ENCODE data around the gene MICU1.
"Not testable (repeated sequence)": the region's sequence is repeated elsewhere in the genome, so short reads cannot be mapped to it uniquely, and the experiment has no call there.

MICU1 gene

GRCh38 chr10:72561745-72562166 is 64.1 kb downstream of the MICU1 start:
- DNase-seq (ENCODE audit: low read depth), result no peak

- DNase-seq (ENCODE audit: low read depth), result no peak
Observed at GRCh38 chr10:72557362-72557761, 68.5 kb downstream of the MICU1 start.

DNA sequence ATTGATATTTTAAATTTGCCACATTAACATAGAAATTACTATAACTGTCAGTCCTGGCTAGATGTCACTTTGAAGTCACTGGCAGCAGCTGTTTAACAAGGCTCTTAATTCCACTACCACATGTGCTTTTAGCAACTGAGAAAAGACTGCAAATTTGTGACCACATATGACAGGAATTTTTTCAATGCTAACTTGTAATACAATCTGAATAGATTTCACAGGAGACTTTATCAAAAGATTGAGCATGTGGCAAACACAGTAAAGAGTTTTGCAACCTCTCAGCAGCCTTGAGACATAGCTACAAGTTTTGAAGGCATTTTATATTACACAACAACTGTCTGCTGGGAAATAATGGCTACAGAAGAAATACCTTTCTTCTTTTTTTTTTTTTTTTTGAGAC is 73.0 kb downstream of the MICU1 start:
- DNase-seq (ENCODE audit: low read depth), result no peak

DNA sequence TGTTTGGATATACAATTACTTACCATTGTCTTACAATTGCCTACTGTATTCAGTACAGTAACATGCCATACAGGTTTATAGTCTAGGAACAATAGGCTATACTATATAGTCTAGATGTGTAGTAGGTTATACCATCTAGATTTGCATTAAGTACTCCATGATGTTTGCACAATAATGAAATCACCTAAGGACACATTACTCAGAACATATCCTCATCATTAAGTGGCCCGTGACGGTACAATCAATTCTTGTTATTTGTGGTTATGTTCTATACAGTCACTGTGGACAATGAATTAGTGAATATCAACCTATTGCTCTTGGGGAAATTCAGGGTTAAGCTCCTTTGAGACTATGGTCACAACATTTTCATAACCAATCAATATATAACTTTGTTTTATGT is 75.6 kb downstream of the MICU1 start:
- DNase-seq (ENCODE audit: low read depth), result no peak

- DNase-seq (ENCODE audit: low read depth), result no peak
Observed at GRCh38 chr10:72545546-72545945, 80.3 kb downstream of the MICU1 start.

GRCh38 chr10:72543855-72544254 is 82.0 kb downstream of the MICU1 start:
- DNase-seq (ENCODE audit: low read depth), result not testable (repeated sequence)

DNA sequence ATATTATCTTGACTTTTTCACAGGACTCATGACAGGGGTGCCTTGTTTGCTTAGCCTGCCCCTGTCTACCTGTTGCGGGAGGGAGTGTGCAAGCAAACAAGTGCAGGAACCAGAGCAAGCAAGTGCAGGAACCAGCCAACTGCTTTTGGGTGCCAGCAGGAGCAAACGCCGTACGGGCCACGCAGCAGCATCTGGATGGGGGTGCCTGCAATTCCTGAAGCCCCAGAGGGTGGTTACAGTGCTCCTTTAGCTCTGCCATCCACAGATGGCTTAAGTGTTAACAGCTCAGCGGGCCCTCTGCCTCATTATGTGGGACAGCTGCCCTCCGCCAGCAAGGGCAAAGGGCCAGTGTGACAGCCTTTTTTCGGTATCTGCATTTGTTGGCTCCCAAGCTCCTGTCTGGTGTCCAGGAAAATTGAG is 83.5 kb downstream of the MICU1 start:
- no peak for DNase-seq (ENCODE audit: low read depth)

- no peak for DNase-seq (ENCODE audit: low read depth)
Observed at GRCh38 chr10:72541337-72541736, 84.5 kb downstream of the MICU1 start.

GRCh38 chr10:72540193-72540807 is 85.6 kb downstream of the MICU1 start:
- DNase-seq (ENCODE audit: low read depth), result no peak

DNA sequence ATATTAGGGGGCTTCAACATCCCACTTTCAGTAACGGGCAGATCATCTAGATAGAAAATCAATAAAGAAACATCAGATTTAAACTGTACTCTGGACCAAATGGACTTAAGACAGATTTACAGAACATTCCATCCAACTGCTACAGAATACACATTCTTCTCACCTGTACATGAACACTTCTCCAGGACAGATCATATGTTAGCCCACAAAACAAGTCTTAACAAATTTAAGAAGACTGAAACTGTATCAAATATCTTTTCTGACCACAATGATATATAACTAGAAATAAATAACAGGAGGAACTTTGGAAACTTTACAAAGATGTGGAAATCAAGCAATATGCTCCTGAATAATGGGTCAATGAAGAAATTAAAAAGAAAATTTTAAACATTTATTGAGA is 86.7 kb downstream of the MICU1 start:
- no peak for DNase-seq (ENCODE audit: low read depth)

GRCh38 chr10:72525689-72526088 is 100.2 kb downstream of the MICU1 start:
- no peak for DNase-seq (ENCODE audit: low read depth)

- no peak for DNase-seq (ENCODE audit: low read depth)
Observed at GRCh38 chr10:72525277-72525676, 100.6 kb downstream of the MICU1 start.

DNA sequence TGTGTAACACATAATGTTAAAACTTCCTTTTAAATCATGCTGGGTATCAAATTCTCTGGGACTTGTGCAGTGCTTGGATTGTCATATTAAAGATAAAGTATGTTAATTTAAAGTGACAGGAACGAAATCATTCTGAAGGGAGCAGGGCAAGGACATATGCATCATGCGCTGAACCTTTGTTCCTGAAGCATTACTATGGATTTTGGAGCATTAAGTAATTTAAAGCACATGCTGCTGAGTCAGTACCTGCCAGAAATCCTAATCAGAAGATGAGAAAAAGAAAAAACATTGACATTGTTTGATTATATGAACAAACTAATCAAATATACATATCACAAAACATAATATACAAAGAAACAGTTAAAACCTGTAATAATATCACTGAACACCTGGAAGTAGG is 101.4 kb downstream of the MICU1 start:
- DNase-seq (ENCODE audit: low read depth), result no peak

GRCh38 chr10:72523932-72524396 is 101.9 kb downstream of the MICU1 start:
- no peak for DNase-seq (ENCODE audit: low read depth)

DNA sequence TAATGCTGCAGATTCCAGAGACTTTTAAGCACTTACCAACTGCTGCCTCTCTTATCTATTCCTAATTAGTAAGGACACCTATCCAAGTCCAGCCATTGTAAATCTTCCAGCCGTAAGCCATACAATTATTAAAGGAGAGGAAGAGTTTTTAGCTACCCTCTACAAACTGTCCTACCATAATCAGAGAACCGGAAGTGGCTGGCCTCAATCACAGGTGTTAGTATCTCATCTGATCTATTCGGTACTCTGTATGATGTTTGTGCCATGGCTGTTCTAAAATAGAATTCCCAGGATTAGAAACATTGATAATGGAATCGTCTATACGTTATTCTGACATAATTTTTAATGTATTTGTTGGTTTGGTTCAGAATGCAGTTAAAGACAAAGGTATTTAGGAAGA is 102.8 kb downstream of the MICU1 start:
- DNase-seq (ENCODE audit: low read depth), result no peak

- DNase-seq (ENCODE audit: low read depth), result no peak
Observed at GRCh38 chr10:72517244-72517643, 108.6 kb downstream of the MICU1 start.

- no peak for DNase-seq (ENCODE audit: low read depth)
Observed at GRCh38 chr10:72515455-72515854, 110.4 kb downstream of the MICU1 start.

DNA sequence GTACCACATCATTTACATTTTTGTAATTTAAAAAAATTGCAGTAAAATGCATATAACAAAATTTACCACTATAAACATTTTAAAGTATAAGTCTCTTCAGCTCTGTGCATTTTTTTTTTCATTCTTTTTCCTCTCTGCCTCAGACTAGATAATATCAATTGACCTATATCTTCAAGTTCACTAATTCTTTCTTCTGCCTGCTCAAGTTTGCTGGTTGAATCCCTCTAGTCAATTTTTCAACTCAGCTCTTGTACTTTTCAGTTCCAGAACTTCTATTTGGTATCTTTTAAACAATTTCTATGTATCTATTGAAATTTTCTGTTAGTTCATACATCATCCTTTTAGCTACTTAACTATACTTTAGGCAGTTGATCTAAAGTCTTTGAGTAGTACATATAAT is 112.0 kb downstream of the MICU1 start:
- DNase-seq (ENCODE audit: low read depth), result no peak

- DNase-seq (ENCODE audit: low read depth), result no peak
Observed at GRCh38 chr10:72511459-72511858, 114.4 kb downstream of the MICU1 start.

GRCh38 chr10:72509941-72510340 is 115.9 kb downstream of the MICU1 start:
- no peak for DNase-seq (ENCODE audit: low read depth)

GRCh38 chr10:72509206-72509799 is 116.6 kb downstream of the MICU1 start:
- no peak for DNase-seq (ENCODE audit: low read depth)

- DNase-seq (ENCODE audit: low read depth), result no peak
Observed at GRCh38 chr10:72508033-72508432, 117.8 kb downstream of the MICU1 start.

DNA sequence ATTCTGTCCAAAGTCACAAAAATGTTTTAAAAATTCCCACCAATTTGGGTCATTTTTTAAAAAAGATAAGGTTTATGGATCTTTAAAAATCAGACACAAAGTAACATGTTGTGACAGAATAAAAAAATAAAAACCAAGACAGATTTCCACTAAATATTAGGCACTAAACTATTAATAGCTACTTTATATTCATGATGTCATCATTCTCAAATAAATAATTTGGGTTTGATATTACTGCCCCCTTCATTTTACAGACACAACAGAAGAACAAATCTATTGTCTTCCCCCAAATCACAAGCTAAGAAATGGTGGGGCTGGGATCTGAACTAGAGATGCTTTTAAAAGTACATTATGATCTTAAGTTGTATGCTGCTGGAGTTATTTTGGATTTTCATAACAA is 119.4 kb downstream of the MICU1 start:
- DNase-seq (ENCODE audit: low read depth), result no peak

GRCh38 chr10:72505435-72505834 is 120.4 kb downstream of the MICU1 start:
- no peak for DNase-seq (ENCODE audit: low read depth)

Measured in T follicular helper cell (primary cell).